PFSK-1 (cell line): Measurements from ENCODE around the gene HIVEP2.

ENCODE experiments used
- FOXP2 ChIP-seq: optimal IDR thresholded peaks from 2 replicates; pipeline ENCODE3; 2011; ENCODE audit warnings: borderline replicate concordance, control low read depth, inconsistent platforms; ENCODE audit not compliant: insufficient read depth; ENCODE audit errors: extremely low read length, extremely low read depth
- POLR2AphosphoS5 ChIP-seq: IDR thresholded peaks from 2 replicates; pipeline ENCODE4 v1.6.1; 2012; ENCODE audit warnings: low read depth, mild to moderate bottlenecking, control low read depth, low read length, moderate library complexity
- SIN3A ChIP-seq: IDR thresholded peaks from 2 replicates; pipeline ENCODE4 v1.6.1; 2012; ENCODE audit warnings: mild to moderate bottlenecking, low read length, moderate library complexity, borderline replicate concordance; ENCODE audit not compliant: insufficient read depth
- TAF1 ChIP-seq: IDR thresholded peaks from 2 replicates; pipeline ENCODE4 v1.6.1; 2012; ENCODE audit warnings: low read length, control low read depth, borderline replicate concordance; ENCODE audit not compliant: insufficient read depth
- TF ChIP-seq, protein P1 (sequence below), 2 experiments: IDR thresholded peaks; 2 replicates each; pipeline versions ENCODE4 v1.6.1 to v1.8.0; 2011 to 2012; ENCODE audit warnings: low read depth in 2 of 2, low read length in 2 of 2, control low read depth in 1 of 2, inconsistent platforms in 1 of 2, mild to moderate bottlenecking in 1 of 2, moderate library complexity in 1 of 2; ENCODE audit not compliant: insufficient read depth in 1 of 2

HIVEP2 gene

DNA sequence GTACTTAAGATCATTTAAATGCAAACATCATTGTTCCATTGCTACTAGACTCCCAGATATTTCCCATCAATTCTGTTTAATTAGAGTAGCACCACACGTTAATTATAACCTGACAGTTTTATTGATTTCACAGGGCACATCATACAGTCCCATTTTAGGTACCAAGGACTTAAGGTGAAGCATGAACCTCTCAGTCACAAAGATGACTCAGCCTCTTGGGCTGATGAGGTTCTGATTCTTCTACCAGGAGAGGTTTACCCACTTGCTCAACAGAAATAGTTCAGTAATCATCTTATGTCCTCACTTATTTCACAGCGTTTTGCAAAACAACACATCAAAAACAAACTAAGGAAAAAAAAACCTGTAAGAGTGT is 98.5 kb downstream of the HIVEP2 start:
- no peak for TF ChIP-seq TAF1
- no peak for TF ChIP-seq POLR2AphosphoS5
- TF ChIP-seq, protein P1, sequence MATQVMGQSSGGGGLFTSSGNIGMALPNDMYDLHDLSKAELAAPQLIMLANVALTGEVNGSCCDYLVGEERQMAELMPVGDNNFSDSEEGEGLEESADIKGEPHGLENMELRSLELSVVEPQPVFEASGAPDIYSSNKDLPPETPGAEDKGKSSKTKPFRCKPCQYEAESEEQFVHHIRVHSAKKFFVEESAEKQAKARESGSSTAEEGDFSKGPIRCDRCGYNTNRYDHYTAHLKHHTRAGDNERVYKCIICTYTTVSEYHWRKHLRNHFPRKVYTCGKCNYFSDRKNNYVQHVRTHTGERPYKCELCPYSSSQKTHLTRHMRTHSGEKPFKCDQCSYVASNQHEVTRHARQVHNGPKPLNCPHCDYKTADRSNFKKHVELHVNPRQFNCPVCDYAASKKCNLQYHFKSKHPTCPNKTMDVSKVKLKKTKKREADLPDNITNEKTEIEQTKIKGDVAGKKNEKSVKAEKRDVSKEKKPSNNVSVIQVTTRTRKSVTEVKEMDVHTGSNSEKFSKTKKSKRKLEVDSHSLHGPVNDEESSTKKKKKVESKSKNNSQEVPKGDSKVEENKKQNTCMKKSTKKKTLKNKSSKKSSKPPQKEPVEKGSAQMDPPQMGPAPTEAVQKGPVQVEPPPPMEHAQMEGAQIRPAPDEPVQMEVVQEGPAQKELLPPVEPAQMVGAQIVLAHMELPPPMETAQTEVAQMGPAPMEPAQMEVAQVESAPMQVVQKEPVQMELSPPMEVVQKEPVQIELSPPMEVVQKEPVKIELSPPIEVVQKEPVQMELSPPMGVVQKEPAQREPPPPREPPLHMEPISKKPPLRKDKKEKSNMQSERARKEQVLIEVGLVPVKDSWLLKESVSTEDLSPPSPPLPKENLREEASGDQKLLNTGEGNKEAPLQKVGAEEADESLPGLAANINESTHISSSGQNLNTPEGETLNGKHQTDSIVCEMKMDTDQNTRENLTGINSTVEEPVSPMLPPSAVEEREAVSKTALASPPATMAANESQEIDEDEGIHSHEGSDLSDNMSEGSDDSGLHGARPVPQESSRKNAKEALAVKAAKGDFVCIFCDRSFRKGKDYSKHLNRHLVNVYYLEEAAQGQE (IDR thresholded peaks at IDR 0.05; ENCODE audit: insufficient read depth in 1 of 2, low read depth in 2 of 2, low read length in 2 of 2): no peak
- TF ChIP-seq SIN3A: no peak
- TF ChIP-seq FOXP2: no peak

DNA sequence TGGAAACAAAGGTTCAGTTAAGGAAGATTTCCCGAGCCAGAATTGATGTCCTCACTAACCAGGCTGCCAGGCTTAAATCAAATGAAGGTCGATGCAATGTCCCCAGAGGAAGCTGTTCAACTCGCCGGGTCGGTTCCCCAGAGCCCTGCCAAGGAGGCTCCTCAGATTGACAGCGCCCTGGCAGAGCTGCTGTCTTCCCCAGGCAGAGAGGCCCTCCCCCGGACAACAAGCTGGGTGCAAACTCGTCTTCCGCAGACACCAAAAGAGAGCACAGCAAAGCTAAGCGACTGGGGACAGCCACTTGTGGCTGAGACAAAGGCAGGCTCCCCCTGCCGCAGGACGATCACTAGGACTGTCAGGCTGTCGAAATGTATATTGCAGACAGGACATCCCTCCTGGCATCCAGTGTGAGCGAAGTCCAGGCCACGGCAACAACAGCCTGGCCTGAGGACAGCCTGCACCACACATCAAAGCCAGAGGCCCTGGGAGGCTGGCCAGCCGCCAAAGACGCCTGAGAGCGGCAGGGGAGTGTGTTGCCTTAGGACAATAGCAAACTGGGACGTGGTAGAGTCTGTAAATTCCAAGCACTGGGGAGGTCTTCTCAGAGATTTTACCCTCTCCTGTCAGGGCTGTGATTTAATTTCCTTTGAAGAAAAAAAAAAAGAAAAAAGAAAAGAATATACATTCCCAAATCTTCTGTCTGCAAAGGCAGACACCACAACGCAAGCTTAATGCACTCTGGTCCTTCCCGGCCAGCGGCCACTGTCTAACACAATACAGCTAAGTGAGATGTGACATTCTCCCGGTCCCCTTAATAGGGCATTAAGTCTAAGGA is 99.1 kb downstream of the HIVEP2 start:
- TF ChIP-seq TAF1 (no peak), FOXP2 (peak; percentile 74)

DNA sequence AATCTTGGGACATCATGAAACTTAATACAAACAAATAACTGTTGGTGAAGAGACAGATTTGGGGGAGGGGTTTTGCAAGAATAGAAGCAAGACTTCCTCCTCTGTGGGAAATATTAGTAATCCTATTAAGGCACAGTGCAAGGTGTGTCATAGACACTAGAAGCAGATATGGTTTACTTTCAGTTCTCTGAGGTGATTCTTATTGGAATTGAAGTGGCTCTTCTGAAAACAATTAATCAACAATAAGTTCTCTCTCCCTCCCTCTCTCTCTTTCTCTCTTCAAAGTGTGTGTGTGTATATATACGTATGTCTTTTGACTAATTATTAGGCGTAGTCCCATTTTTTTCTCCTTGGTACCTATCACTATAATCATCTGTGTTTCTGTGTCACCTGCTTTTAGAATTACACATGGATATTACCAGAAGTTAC is 99.8 kb downstream of the HIVEP2 start:
- TF ChIP-seq POLR2AphosphoS5: no peak
- no peak for TF ChIP-seq TAF1
- TF ChIP-seq SIN3A: no peak
- no peak for TF ChIP-seq FOXP2
- TF ChIP-seq, protein P1 (IDR thresholded peaks at IDR 0.05; ENCODE audit: insufficient read depth in 1 of 2, low read depth in 2 of 2, low read length in 2 of 2): no peak

DNA sequence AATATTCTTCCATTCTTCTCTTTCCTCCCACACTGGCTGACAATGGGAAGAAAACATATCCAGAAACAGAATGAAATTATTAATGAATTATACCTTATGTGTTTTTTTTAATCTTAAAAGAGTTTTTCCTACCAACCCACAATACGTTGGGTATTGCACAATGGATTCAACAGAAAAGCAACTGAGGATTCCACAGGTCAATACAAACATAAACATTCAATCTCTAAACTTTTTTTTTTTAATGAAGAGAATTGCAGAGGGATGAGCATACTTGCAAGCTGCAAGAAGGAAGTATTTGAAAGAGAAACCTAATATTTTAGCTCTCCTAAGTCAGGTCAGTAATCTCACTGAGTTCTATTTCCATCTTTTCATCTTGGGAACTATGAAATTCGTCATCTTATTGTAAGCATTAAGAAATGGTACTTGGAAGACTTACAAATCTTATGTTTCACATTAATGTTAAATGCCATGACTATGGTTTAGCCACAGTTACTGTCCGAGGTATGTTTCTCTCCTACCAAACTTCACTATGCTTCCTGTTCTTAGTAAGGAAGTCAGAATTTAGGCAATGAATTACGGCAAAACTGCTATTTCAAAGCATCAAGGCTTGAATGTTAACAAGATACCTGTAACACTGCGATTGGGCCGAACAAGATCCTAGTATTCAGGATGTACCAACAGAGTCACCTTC is 100.8 kb downstream of the HIVEP2 start:
- TF ChIP-seq POLR2AphosphoS5: no peak
- TF ChIP-seq TAF1: no peak
- TF ChIP-seq, protein P1 (IDR thresholded peaks at IDR 0.05; ENCODE audit: insufficient read depth in 1 of 2, low read depth in 2 of 2, low read length in 2 of 2): no peak
- no peak for TF ChIP-seq FOXP2
- no peak for TF ChIP-seq SIN3A

DNA sequence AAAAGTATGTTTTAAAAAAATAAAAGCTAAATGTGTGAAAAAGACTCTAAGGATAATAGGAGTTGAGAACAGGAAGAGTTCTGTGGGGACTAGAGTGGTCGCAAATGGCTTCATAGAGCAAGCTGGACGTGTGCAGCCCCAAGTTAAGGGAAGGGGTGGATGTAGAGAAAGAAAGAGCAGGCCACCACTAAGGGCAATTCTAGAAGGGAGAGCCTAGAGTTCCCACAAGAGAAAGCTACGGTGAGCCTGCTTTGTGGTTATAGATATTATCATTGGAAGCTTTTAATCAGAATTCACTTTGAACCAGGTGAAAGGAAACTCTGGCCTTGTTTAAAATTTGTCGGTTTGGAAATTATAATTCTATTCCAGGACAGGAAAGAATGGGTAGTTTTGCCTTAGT is 101.6 kb downstream of the HIVEP2 start:
- TF ChIP-seq, protein P1 (IDR thresholded peaks at IDR 0.05; ENCODE audit: insufficient read depth in 1 of 2, low read depth in 2 of 2, low read length in 2 of 2): no peak
- TF ChIP-seq POLR2AphosphoS5: no peak
- TF ChIP-seq SIN3A: no peak
- TF ChIP-seq FOXP2: no peak
- no peak for TF ChIP-seq TAF1
